ENCODE measurements around the gene FTL.

The FTL gene

DNA sequence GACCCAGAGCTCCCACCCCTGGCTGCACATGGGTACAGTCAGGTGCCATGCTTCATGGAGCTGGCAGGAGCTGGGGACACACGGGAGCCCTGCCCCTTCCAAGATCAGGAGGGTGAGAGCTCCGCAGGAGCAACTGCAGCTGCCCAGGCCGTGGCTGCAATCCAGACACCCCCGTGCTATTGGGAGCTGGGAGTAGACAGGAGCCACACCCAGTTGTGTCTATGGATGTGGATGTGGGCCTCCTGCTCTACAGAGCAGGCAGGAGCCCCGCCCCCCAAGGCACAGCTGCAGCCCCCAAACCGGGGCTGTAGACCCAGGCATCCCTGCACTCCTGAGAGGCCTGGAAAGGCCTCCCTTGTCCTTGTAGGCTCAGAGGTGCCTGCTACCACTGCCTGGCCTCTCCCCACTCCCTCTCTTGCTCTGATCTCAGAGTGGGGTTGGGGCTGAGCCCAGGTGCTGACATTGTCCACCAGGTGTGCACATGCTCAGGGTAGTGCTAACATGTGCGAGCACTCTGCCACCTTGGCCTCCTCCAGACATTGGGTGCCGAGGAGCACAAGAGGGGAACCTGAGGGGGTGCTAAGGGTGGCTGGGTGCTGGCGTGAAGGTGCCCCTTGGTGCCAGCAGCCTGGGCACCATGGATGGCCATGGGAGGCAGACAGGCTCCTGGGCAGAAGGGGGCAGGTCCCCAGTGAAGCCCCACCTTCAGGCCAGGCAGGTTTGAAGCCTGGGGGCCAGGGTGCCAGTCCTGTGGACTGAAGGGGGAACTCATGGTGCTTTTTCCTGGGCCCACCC, 18.4 kb upstream of the FTL start:
- DNase-seq = no peak

DNA sequence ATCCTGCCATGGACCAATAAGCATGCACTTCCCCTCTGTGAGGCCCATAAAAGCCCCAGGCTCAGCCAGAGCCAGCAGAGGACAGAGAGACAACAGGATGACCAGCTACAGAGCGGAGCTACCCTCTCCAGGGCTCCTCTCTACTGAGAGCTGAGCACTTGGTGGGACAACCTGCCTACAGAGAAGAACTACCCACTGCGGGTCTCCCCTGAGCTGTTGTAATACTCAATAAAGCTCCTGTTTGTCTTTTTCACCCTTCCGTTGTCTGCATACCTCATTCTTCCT, 17.9 kb upstream of the FTL start:
- no peak for DNase-seq

DNA sequence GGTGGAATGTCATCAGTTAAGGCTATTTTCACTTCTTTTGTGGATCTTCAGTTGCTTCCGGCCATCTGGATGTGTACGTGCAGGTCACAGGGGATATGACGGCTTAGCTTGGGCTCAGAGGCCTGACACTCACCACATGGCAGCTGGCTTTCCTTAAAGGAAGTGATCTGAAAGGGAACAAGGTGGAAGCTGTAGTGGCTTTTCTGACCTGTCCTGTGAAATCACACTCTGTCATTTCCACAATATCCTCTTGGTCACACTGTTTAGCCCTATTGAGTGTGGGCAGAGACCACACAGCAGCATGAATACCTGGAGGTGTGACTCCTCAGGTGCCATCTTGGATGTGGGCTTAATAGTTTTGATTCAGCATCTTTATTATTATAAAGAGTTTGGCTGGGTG, 14.9 kb upstream of the FTL start:
- no peak for DNase-seq

DNA sequence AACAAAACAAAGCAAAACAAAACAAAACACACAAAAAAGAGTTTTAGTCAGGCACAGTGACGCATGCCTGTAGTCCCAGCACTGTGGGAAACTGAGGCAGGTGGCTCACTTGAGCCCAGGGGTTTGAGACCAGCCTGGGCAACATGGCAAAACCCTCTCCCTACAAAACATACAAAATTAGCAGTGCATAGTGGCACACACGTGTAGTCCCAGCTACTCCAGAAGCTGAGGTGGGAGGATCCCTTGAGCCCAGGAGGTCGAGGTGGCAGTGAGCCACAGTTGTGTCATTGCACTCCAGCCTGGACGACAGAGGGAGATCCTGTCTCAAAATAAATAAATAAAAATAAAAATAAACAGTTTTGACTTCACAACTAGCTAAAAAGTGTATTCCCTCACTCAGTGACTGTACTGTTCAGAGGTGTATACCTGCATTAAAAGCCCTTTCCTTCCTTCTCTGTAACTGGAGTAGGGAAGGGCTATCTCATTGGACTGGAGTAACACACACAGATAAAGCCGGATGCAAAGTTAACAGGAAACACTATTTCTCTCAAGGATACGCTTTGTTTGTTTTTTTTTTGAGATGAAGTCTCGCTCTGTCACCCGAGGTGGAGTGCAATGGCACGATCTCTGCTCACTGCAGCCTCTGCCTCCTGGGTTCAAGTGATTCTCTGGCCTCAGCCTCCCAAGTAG, 14.1 kb upstream of the FTL start:
- no peak for DNase-seq

DNA sequence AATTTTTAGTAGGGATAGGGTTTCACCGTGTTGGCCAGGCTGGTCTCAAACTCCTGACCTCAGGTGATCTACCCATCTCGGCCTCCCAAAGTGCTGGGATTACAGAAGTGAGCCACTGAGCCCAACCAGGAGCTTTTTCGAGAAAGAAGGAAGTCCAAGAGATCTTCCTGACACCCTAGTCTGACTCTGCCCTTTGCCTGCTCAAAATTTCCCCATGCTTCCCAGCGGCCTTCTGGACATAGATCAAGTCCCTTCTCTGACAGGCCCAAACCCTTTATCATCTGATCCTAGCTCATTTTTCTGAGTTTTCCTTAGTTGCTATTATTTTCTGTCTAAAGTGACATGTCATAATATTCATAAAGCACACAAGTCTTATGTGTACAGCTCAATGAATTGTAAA, 12.0 kb upstream of the FTL start:
- no peak for DNase-seq

DNA sequence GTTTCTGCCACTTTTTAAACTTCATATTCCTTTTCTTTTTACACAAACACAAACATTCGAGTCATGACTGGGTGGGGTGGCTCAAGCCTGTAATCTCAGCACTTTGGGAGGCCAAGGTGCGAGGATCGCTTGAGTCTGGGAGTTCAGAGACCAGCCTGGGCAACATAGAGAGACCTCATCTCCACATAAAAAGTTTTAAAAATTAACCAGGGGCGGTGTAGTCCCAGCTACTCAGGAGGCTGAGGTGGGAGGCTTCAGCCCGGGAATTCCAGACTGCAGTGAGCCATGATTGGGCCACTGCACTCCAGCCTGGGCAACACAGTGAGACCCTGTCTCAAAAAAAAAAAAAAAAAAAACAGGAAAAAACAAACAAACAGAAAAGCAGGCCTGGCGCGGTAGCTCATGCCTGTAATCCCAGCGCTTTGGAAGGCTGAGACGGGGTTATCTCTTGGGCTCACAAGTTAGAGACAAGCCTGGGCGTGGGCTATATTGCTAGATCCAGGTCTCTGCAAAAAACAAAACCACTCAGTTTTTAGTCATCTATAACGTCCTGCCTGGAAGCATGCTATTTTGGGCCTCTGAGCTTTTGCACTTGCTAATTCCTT, 11.0 kb upstream of the FTL start:
- DNase-seq = no peak

DNA sequence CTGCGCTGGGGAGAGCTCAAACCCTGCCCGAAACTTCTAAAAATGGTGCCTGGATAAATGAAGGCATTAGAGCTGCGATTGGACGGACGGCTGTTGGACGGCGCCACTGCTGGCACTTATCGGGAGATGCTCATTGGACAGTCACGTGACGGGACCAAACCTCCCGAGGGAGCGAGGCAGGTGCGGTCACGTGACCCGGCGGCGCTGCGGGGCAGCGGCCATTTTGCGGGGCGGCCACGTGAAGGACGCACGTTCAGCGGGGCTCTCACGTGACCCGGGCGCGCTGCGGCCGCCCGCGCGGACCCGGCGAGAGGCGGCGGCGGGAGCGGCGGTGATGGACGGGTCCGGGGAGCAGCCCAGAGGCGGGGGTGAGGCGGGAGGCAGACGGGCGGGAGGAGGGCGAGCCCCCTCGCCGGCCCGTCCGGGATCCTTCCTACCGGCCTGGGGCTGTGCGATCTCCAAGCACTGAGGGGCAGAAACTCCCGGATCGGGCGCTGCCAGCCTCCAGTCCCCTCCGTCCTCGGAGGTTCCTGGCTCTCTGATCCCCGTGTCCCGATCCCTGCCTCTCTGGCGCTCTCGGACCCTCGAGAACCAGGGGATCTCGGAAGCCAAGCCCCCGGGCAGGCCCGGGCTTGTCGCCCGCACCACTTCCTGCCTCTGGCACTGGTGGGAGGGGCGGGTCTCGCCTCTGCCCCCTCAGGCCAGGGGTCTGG, 10.4 kb upstream of the FTL start, which contains the start of gene BAX:
TSS of gene BAX (plus strand) at position 281 of the 713 bp plus-strand sequence. CDS start at position 335, 54 bp downstream.
- DNase-seq = peak; percentile 98

DNA sequence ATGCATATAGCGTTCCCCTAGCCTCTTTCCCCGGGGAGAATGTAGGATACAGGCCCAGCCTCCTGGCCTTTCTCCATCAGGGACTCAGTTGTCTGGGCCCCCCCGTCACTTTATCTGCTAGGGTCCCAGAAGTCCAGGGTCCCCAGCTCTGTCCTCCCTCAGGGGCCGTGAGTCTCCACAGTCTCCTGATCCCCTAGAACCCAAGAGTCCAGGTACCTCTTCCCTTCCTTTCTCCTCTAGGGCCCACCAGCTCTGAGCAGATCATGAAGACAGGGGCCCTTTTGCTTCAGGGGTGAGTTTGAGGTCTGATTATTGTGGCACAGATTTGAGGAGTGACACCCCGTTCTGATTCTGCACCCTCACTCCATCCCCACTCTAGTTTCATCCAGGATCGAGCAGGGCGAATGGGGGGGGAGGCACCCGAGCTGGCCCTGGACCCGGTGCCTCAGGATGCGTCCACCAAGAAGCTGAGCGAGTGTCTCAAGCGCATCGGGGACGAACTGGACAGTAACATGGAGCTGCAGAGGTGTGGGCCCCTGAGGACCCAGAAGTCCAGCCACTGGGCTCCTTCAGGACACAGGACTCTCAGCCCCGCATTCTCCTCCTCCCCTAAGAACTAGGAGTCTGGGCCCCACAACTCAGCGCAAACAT, 9.7 kb upstream of the FTL start:
- no peak for DNase-seq

DNA sequence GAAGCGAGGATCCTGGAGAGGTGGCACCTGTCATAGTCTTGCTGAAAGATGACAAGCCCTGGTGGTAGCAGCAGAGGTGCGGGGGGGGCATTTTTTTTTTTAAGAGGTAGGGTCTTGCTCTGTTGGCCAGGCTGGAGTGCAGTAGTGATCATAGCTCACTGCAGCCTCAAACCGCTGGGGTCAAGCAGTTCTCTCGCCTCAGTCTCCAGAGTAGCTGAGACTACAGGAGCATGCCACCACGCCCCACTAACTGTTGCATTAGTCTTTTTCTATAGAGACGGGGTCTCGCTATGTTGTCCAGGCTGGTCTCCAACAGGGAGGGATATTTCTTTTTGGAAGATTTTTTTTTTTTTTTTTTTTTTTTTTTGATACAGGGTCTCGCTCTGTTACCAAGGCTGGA, 7.1 kb upstream of the FTL start:
- DNase-seq = no peak

DNA sequence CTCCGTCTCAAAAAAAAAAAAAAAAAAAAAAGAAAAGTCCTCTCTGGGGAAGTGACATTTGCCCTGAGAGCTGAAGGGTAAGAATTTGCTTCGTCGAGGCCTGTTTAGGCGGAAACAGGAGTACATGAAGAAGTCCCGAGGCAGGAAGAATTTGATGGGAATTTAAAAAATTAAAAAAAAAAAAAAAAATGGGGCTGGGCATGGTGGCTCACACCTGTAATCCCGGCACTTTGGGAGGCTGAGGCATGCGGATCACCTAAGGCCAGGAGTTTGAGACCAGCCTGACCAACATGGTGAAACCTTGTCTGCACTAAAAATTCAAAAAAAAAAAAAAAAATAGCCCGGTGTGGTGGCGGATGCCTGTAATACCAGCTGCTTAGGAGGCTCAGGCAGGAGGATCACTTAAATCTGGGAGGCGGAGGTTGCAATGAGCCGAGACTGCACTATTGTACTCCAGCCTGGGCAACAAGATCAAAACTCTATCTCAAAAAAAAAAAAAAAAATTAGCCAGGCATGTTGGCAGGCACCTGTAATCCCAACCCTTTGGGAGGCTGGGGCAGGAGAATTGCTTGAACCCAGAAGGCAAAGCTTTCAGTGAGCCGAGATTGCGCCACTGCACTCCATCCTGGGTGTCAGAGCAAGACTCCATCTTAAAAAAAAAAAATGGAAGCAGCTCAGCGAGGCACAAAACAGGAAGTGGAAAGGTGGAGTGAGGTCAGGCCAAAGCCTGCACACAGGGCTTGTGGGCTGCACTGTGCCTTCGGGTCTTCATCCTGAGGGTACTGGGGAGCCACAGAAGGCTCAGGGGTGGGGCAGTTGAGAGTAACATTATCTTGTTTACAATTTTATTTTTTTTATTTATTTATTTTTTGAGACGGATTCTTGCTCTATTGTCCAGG, 5.5 kb upstream of the FTL start:
- DNase-seq = no peak

DNA sequence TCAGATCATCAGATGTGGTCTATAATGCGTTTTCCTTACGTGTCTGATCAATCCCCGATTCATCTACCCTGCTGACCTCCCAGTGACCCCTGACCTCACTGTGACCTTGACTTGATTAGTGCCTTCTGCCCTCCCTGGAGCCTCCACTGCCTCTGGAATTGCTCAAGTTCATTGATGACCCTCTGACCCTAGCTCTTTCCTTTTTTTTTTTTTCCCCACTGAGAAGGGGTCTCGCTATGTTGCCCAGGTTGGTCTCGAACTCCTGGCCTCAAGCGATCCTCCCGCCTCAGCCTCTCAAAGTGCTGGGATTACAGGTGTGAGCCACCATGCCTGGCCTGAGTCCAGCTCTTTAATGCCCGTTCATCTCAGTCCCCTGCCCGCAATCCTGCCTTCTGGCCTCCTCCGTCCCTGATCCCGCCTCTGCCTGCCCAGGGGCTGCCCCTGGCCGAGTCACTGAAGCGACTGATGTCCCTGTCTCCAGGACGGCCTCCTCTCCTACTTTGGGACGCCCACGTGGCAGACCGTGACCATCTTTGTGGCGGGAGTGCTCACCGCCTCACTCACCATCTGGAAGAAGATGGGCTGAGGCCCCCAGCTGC, 4.0 kb upstream of the FTL start:
- DNase-seq = no peak

DNA sequence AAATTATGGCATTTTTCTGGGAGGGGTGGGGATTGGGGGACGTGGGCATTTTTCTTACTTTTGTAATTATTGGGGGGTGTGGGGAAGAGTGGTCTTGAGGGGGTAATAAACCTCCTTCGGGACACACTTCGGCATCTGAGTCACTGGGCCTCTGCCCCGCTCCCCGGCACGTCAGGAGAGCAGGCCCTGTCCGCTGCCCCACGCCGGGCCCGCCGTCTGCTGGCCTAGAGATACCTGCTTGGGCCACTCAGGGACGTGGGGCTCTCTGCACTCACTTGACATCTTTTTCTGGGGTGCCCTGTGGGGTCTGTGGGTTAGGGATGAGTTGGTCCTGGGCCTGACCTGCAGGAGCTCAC, 3.5 kb upstream of the FTL start:
- no peak for DNase-seq

DNA sequence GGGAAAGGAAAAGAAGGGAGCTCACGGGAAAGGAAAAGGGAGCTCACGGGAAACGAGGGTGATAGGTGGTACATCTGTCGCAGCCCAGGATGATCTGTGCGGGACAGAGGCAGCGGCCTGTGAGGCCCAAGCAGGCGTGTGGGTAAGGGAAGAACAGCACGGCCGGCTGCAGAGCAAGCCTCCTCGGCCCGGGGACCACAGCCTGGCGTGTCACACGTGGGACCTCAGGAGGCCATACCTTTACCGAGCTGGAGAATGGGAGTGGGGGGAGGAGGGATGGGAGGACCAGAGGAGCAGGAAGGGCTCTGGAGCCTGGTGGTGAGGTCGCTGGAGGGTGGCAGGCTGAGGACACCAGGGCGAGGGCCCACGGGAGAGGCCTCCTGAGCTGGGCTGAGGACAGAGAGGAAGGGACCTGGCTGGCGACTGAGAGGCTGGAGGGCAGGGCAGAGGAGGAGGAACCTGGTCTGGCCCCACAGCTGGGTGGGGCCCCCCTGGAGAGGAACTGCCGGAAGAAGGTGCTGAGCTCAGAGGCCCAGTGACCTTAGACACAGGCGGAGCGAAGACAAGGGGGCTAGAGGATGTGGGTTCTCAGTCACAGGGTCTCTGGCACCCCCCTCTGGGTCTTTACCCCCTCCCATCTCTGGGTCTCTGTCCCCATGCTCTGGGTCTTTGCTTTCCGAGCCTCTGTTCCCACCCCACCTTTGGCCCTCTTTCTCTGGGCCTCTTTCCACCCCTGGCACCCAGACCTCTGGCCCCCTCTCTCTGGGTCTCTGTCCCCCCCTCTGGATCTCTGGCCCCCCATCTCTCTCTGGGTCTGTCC, 2.9 kb upstream of the FTL start:
- peak; percentile 71 to 77 for DNase-seq

DNA sequence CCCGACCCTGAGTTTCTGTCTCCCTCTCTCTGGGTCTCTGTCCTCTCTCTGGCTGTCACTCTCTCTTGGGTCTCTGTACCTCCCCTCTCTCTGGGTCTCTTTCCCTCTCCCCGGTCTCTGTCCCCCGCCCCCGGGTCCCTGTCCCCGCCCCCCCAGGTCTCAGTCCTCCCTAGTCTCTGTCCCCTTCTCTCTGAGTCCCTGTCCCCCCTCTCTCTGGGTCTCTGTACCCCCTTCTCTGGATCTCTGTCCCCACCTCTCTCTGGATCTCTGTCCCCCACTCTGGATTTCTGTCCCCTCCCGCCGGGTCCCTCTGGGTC, 2.3 kb upstream of the FTL start:
- DNase-seq = no peak

DNA sequence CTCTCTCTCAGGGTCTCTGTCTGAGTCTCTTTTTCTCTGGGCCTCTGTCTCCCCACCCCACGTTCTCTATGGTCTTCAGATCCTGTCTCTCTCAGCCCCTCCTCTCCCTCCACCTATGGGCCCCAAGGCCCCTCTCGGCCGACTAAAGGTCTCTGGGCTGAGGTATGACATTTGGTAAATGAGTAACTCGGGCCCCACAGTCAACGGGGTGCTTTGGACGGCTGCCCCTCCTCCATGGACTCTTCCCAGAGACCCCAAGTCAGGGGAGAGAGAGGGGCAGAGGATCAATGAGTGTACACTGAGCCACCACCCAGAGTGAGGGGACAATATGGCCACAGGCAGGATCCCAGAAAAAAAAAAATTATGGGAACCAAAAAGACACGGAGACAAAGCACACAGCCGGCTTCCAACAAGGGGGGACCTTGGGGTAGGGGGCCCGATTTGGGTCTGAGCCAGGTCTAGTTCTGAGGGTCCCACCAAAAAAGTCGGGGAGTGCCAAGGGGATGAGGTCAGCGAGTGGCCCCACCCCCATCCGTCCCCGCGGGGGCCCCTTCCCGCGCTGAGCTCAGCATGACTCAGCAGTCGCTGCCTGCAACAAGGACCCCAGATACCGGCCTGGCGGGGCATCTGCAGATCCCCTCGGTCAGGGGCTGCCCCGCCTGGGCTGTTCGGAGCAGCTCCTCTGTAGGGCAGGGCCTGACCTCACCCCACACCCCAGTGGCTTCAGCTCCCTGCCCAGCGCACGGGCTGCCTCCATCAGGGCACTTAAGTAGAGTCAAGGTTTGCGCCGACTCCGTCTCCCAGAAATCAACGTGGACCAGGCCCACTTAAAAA, 1.5 kb upstream of the FTL start:
- DNase-seq = peak; percentile 76 to 82

DNA sequence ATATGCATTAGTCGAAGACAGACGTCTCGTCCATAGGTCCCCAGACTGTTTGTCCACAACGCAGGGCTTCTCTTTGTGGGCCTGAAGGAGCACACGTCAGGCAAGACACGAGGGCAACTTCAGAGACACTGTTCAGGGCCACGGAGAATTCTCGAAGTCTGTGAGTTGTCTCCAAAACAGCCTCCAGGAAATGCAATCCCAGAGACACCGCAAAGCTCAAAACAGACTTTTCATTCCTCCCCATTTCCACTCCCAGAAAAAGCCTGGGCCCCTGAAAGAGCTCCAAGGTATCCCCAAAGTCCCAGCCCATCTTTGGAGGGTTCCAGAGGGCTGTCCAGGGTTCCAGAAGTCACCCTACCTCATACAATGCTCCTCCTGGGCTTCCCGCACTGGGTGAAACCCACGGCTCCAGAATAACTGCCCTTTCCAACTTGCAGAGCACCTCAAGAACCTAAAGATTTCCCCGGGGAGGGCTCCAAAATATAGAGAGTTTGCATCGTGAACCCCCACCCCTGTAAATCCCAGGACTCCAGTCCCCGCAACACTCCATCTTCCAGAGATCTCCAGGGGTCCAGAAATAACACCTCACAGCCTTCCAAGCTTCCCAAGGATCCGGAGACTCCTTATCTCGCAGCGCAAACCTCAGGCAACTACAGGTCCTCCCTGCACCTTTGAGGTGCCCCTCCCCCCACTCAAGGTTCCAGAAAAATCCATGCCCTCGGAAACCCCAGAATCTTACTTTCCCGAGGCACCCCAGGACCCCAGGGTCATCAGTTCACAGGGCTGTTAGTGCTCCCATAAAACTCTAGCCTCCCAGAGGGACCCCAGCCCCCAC, 687 bp upstream of the FTL start:
- peak in 1 of 2 experiments; percentile 39 for DNase-seq

DNA sequence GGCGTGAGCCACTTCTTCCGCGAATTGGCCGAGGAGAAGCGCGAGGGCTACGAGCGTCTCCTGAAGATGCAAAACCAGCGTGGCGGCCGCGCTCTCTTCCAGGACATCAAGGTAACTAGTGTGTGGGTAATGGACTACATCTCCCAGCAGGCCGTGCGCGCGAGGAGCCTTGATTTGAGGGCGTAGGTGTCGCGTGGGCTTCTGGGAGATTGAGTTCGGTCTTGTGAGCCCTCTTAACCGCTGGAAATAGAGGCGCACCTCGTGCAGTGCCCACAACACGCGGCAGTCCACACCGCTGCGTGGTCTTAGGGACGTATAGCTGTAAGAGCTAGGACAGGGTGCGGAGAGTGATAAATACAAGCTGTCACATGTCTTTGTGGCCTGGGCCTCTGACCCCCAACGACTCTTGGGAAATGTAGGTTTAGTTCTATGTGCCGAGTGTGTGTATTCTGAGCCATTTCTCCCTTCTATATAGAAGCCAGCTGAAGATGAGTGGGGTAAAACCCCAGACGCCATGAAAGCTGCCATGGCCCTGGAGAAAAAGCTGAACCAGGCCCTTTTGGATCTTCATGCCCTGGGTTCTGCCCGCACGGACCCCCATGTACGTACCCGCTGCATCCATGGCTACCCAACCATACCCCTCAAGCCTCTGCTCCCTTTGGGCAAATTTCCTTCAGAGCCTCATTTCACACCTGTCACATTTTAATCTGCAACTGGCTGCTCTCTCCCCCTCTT, 864 bp downstream of the FTL start:
- peak; percentile 91 to 93 for DNase-seq

Measured in activated CD4-positive, alpha-beta T cell treated with anti-CD3 and anti-CD28 coated beads, Interleukin-2, amount 50 U/mL, for 48 hours (primary cell).